GM21786 (cell line): ENCODE measurements around the gene PRAF2.

Experiments used
- ATAC-seq: cut with Tn5 transposase; IDR thresholded peaks from one replicate; pipeline ENCODE4 v1.9.1; 2021; ENCODE audit not compliant: unreplicated experiment

The PRAF2 gene

GRCh38 chrX:49043220-49043986 lies 30.4 kb downstream of the PRAF2 start, which contains the start of gene TFE3:
Gene TFE3, minus strand, starts transcription at chrX:49043357. Its CDS starts 131 bp downstream, at chrX:49043226.
- ATAC-seq: peak; percentile 83

- ATAC-seq: no peak
These were observed 31.1 kb downstream of the PRAF2 start for GRCh38 chrX:49042581-49043219.

GRCh38 chrX:49041744-49042580 lies 31.8 kb downstream of the PRAF2 start:
- no peak for ATAC-seq

- ATAC-seq: no peak
These were observed 33.3 kb downstream of the PRAF2 start for GRCh38 chrX:49040376-49040955.

- ATAC-seq: no peak
These were observed 34.0 kb downstream of the PRAF2 start for GRCh38 chrX:49039598-49040375.

- ATAC-seq: no peak
These were observed 35.8 kb downstream of the PRAF2 start for GRCh38 chrX:49037883-49038475.

GRCh38 chrX:49030283-49030682 lies 43.5 kb downstream of the PRAF2 start:
- no peak for ATAC-seq

- ATAC-seq: no peak
These were observed 43.9 kb downstream of the PRAF2 start for GRCh38 chrX:49029876-49030275.
